CD4-positive, alpha-beta T cell treated with Interleukin-15 for 1 hour (primary cell): ENCODE measurements around the gene SIX2.

Experiments used
- DNase-seq: peaks from one replicate; pipeline ENCODE4 v3.0.0-alpha.2; 2020

SIX2 gene

DNA sequence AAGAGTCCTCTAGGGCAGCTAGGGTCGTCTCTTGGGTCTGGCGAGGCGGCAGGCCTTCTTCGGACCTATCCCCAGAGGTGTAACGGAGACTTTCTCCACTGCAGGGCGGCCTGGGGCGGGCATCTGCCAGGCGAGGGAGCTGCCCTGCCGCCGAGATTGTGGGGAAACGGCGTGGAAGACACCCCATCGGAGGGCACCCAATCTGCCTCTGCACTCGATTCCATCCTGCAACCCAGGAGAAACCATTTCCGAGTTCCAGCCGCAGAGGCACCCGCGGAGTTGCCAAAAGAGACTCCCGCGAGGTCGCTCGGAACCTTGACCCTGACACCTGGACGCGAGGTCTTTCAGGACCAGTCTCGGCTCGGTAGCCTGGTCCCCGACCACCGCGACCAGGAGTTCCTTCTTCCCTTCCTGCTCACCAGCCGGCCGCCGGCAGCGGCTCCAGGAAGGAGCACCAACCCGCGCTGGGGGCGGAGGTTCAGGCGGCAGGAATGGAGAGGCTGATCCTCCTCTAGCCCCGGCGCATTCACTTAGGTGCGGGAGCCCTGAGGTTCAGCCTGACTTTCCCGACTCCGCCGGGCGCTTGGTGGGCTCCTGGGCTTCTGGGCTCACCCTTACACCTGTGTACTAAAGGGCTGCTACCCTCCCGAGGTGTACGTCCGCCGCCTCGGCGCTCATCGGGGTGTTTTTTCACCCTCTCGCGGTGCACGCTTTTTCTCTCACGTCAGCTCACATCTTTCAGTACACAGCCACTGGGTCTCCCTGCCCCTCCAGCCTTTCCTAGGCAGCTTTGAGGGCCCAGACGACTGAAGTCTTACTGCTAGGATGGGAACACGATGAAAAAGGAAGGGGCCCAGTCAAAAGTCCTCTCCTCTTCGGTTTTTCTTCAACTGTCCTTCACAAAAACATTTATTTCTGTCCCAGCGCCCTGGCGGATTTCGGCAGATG is 8.1 kb downstream of the SIX2 start:
- no peak for DNase-seq

DNA sequence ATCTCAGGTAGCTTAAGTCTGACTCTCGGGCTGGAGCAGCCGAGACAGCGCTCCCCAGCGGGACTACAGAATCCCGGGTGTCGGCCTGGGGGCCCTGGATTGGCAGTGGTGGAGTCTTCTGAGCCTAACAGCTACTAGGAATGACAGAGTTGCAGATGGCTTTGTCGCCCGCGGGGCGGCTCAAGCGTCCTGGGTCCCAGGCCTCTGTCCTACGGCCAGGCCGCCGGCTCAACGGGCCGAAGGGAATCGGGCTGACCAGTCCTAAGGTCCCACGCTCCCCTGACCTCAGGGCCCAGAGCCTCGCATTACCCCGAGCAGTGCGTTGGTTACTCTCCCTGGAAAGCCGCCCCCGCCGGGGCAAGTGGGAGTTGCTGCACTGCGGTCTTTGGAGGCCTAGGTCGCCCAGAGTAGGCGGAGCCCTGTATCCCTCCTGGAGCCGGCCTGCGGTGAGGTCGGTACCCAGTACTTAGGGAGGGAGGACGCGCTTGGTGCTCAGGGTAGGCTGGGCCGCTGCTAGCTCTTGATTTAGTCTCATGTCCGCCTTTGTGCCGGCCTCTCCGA is 8.8 kb downstream of the SIX2 start:
- no peak for DNase-seq

DNA sequence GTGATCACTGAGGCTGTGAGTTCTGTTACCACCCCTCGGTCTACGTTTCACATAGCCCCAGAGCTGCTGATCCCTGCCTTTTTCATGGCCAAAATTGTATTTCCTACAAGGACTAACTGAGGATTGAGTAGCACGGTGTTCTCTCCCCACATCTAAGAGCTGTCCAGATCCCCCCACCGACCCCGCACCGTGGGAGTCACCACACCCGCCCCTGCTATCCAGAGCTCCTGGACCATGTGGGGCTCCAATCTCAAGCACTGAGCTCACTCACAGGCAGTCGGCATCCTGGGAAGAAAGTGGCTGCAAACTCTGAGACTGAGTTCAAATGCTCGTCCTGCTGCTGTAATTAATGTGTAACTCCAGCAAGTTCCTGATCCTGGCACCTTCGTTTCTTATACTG is 9.7 kb downstream of the SIX2 start:
- DNase-seq = no peak

DNA sequence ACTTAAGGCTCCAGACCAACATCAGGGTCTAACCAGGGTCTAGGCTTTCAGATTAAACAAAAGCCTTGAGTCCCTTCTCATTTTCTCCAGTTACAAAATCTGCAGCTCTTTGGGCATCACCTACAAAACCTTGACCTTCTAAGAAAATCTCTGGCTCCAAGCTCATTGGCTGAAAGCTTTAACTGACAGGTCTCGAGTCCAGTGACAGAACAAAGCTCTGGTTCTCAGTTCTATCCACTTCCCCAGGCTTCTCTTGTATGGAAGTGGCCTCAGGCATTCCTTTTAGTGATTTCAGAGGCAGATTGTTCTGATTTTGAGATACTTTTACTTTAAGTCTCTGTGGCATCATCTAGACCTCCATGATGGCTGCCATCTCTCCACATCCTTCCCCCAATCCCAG is 11.3 kb downstream of the SIX2 start:
- DNase-seq = no peak

DNA sequence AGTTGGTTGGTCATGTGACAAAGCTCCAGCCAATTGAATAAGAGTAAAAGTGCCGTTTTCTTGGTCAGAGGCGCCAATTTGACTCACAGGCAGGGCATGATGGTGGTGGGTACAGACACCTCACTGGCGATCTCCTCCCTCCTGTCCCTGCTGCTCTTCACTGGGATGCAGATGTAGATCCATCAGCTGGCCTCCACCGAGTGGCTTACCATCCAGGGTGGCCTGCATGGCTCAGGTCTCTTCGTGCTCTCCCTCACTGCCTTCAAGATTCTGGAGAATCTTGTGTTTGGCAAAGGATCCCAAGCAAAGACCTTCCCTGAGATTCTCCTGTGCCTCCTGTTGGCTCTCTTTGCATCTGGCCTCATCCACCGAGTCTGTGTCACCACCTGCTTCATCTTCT is 12.9 kb downstream of the SIX2 start:
- no peak for DNase-seq

DNA sequence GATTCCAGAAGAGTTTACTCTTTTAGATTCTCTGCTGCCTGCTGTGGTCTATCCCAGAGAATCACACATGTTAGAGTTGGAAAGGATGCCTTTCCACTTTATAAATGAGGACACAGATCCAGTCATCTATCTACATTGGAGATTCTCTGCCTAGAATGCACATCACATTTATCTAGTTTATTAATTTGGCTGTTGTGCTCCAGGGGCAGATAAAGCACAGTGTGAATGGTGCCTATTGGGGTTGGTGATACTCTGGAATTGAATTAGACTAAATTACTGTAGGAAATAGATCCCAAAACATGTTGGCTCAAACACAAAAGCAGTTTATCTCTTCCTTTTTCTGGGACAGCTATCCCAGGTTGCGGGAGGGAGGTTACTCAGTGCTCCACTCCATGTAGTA is 14.9 kb downstream of the SIX2 start:
- DNase-seq = no peak

DNA sequence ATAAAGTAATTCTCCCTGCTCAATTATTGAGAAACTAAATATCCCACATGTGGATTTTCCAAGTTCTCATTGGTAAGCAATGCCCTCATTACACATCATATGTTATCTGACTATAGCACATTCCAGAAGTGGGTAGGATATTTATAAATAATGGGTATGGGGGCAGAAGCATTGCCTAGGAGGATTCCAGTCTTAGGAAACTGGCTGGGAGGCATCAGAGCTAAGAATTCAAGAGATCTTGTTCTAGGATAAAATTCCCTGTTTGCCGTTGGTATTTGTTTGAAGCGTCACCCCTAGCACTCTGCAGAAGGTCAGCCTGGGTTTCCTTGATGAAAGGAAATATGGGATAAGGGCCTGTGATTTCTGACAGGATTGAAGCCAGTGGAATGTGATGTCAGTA is 20.1 kb downstream of the SIX2 start:
- DNase-seq = no peak

DNA sequence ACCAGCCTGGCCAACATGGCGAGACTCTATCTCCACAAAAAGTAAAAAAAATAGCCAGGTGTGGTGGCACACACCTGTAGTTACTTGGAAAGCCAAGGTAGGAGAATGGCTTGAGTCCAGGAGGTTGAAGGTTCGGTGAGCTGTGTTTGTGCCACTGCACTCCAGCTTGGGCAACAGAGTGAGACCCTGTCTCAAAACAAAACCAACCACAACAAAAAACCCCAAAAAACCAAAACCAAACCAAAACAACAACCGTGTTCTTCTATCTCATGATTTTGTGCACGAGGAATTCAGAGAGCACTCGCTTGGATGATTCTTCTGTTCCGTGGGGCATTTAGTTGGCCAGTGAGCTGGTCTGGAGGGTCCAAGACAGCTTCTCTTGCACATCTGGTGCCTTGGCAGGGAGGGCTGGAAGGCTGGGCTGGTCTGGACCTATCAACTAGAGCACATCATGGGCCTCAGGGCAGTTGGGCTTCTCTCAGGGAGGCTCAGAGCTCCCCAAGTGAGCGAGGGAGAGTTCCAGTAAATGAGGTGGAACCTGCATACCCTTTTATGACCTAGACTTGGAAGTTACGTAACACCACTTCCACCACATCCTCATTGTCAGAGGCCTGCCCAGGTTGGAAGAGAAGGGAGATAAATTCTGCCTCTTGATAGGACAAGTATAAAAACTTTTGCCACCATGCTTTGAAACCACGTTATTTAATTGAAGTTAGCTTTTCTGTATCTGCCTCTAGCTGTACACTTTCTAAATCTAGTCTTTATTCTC is 25.2 kb downstream of the SIX2 start:
- no peak for DNase-seq

DNA sequence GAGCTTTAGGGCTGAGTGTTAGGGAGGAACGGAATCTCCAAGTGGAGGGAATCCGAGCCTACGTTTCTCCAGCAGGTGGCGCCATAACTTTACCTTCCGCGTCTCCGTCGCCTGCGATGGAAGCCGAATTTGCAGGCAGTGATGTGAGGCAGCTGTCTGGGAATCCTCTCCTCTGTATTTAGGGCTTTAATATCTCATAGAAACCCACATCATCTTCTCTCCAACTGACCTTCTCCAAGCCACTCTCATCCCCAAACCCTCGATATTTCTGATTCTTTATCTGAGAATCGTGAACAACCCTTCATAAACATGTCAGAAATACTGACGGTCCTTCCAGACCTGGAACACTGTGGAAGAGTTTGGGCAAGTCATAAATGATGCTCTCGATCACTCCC is 27.5 kb downstream of the SIX2 start:
- peak; percentile 31 for DNase-seq

DNA sequence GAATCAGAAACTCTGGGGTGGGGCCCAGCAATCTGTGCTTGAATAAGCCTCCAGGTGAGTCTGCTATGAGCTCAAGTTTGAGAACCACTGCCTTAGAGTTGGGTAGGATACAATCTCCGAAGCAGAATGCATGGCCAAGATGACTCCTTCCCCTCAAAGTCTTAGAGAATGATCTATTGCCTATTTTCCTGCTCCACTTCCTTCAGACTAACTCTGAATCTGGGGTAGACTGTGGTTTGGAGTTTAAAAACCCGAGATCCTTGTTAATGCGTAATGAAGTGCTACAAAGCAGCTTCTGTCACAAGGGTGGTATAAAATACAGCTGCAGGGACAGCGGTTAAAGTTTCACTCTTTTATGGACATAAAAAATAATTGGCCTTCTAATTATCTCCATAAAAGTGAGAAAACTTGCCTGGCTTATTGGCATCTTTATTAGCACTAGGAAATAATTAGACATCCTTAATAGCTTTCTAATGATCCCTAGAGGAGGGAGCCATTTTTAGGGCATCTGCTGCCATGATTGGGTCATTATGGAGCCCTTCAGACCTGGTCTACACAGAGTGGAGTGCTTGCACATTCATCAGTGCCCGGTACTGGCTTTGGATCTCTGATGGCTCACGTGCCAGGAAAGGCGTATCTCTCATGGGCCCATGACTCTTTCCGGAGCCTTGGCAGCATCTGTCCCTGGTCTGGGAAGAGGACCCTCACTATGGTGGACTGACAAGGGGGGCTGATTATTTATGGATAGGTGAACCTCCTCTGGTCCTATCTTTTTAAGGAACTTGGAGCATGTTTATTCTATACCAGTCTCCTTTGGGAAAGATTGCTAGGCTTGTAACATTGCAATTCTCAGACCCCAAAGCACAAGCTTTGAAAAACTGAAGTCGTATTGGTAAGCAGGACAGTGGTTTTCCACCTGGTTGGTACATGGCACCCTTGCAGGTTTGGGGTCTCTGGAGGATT is 28.2 kb downstream of the SIX2 start:
- DNase-seq = no peak

DNA sequence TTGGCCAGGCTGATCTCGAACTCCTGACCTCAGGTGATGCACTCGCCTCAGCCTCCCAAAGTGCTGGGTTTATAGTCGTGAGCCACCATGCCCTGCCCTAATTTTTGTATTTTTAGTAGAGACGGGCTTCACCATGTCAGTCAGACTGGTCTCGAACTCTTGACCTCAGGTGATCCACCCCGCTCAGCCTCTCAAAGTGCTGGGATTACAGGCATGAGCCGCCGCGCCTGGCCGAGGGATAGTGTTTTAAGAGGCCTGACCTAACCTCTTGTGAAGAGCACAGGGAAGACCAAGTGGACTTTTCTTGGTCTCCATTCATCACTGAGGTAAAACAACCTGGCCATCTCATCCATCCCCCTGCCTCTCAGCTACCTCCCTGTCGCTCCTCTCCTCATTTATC is 29.7 kb downstream of the SIX2 start:
- DNase-seq = no peak

DNA sequence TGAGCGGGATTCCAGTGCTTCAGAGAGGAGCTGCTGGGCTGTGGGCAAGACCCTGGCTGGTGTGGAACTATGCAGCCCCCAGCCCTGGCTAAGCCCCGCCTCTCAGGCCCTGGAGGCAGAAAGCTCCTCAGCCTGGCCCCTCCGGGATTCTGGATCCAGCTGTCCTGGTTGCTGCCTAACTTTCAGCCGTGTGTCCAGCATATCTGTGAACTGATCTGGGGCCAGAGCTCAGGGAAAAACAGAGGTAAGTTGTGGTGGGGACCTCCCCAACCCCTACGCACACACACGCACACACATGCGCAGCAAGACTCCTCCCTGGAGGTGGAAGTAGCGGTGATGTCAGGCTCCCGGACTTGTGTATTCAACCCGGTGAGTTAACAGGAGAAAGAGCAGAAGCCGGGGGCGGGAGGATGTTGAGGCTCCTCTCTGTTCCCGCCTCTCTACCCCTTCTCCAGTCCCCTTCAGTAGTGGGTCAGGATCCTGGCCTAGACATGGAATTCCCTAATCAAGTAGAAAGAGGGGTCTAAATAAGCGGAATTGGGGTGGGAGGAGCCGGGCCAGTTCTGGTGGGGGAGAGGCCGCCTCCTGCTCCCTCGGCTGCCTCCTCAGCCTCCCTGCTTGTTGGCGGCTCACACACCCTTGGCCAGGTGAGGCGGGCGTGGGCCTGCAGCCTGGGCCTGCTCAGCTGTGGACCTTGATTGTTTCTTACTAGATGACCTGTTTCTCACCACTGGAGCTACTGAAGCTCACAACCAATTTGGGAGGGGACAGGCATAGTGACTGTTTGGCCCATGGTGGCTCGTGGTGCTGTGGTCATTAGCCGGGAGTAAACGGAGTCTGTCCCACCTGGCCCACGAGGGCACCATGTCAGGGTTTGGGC is 33.4 kb downstream of the SIX2 start:
- DNase-seq = no peak

DNA sequence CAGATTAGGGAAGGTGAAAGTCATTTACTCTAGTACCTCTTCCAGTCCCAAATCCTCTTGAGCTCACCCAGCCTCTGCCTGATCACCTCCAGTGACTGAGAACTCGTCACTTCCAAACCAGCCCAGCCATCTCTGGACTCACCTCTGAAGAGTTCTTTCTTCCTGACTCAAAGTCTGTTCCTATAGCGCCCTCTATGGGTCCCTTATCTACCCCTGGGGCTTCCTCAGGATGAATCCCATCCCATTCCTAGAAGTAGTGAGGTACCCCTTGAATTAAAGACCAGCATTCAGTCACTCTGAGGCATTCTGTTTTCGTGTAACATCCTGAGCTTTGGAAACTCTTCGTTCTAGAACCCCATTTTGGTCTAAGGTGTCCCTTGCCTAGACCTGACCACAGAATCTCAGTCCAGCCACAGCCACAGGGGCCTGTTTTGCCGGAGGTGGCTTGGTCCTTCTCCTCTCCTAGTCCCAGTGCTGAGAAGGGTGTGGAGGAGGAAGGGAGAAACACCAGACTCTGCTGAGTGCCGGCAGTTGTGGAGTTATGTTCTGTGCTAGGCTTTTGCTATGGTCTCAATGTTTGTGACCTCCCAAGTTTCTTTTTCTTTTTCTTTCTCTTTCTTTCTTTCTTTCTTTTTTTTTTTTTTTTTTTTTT is 35.1 kb downstream of the SIX2 start:
- DNase-seq = no peak

DNA sequence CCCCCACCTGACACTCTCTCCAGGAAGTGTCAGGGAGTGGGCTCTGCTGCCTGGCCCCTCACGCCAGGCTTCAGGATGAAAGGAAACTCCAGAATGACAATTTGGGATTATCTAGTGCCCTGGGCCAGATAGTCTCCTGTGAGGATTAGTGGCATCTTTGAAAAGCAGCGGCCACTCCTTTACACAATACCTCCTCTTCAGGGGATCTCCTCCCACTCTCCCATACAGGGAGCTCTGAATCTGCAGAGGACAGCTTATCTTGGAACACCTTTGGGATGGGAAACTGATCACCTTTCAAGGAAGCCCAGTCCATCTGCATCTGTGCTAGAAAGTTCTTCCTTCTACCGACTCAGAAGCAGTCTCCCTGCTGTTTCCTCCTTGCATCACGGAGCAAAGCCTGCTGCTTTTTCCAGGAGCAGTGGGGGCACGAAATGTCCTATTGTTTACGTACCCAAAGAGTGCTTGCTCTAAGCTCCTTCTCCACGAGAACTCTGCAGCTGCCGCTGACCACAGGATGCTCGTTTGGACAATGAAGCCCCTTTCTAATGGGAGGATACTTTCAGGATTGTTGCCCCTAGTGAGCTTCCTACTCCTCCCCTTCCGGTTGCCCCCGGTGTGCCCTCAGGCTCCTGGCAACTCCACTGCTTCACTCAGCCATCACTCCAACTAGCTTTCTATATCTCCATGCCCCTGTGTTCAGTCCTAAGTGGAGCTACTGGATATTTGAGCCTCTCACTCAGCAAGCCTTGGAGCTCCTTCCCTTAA is 36.3 kb downstream of the SIX2 start:
- DNase-seq = no peak

DNA sequence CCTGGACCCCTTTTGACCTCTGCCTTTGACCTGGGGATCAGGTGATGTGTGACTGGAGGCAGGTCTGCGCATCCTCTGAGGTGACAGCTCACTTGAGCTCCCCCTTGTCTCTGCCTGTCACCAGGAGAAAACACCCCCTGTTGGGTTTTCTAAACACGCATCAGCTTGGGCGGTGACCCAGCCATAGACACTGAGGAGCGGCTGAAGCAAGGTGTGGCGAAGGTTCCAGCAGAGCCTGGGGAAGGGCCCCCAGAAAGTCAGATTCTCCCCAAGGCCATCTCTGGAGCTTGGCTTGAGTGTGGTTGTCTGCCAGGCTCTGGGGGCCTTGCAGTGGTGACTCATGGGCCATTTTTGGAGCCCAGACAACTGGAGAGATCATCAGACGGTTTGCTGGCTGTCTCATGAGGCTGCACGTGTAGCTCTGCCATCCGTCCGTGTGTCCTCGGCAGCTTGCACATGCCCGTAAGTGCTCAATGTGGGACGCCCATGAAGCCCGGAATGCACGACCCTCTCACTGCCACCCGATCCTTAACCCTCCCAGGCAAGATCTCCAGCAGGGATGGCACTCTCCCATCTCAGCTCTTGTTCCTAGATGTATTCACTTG is 38.3 kb downstream of the SIX2 start:
- DNase-seq = no peak

DNA sequence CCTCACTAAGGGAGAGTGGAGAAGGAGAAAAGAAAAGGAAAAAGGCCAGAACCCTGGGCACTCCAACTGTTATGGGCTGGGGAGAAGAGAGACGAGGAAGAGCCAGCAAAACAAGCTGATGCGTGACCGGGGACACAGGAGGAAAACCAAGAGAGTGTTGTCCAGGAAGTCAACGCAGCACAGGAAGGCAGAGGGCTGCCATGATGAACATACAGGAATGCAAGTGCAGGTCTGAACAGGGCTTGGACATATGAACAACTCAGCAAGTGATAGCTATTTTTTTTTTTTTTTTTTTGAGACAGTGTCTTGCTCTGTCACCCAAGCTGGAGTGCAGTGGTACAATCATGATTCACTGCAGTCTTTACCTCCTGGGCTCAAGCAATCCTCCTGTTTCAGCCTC is 39.3 kb downstream of the SIX2 start:
- DNase-seq = no peak

DNA sequence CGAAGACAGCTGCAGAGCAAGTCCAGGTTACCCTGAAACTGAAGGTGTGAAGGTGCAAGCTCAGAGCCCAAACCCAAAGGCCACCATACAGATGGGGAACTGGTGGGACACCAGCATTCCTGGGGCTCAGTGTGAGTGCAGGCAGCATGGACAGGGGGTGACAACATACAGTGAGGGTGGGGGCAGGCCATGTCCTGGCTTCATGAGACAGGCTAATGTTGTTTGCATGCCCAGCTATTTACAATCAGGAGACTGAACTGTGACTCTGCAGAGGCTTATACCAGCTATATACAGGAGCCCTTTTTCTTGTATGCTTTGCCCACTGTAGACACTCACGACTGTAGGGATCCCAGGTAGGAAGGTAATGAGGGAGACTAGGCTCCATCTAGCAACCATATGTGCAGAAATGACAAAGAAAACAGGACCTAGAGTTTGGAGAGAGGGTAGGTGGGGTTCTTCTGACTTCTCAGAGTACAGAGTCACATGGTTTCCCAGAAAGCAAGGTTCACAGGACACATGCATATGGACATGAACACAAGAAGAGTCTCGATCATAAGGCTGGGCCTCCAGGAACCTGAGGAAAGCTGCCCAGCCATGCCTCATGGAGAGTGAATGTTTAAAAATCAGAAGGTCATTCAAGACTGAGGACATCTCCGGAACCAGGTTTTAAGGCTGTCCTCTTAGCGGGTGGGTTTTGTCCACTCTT is 41.4 kb downstream of the SIX2 start:
- DNase-seq = no peak

DNA sequence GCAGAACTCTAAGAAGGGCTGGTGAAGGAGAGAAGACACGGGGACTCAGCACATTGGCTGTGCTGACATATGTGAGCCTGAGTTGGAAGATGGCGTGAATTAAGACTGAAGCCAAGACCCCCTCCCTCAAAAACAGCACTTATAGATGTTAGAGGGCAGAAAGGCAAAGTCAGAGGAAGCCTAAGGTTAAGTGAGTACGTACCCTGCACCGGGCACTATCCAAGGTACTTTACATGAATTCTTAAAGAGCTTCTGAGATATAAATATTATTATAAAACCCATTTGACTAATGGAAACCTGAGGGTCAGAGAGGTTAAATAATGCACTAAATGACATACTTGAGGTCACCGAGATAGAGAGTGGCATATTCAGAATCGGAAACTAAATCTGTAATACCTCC is 42.2 kb downstream of the SIX2 start:
- no peak for DNase-seq

DNA sequence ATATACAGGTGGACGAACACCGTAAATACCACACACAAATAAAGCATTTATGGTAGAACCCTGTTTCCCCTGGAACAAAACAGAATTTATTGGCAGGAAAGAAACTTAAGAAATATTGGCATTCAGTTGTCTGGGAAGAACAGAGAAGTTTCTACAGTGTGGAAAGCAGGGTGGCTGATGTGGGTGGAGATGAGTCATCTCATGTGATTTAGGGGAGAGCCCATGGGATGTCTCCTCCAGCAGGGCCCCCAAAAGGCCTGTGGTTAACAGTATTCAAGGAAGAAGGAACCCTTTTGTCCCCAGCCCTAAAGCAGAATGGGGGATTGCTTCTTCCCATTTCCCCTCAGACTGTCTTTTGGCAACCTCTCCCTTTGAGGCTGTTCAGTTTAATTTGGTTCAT is 43.6 kb downstream of the SIX2 start:
- DNase-seq = no peak
